Measurements from ENCODE around the gene CELF6. TPM values are rescaled to one million over a fixed set of nuclear protein-coding genes. Genes with fewer than 3 reads are reported as not detected.

Gene CELF6
- total and polyA plus RNA-seq, 2 experiments from 2014 or later, result 0.14 TPM; not detected in 1

DNA sequence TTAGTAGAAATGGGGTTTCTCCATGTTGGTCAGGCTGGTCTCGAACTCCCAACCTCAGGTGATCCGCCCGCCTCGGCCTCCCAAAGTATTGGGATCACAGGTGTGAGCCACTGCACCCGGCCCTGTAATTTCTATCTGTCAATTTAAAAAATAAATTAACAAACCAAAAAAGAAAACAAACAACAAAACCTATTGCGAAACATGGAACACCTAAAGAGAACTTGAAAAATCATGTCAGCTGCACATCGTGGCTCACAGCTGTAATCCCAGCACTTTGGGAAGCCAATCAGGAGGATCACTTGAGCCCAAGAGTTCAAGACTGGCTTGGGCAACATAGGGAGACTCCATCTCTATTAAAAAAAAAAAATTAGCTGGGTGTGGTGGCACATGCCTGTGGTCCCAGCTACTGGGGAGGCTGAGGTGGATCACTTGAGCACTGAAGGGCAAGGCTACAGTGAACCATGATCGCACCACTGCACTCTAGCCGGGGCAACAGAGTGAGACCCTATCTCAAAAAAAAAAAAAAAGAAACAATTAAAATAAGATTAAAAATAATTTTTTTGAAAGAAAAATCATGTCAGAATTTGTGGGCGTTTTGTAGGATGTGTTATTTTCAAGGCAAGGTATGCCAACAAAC lies 67.2 kb downstream of the CELF6 start:
- Mint-ChIP-seq H3K27me3 (ENCODE audit: insufficient read depth, low read depth, poor library complexity) (peaks cover 6% of the 10 kb centered on the region), H3K27ac (no peak overlapping the region), H3K9me3 (no peaks in the 10 kb centered on the region), H3K36me3 (ENCODE audit: low read depth) (peaks cover 73% of the 10 kb centered on the region), H3K4me3 (no peak overlapping the region), H3K4me1 (no peaks in the 10 kb centered on the region)
- no peak overlapping the region for H3K4me3 ChIP-seq
- H3K79me2 ChIP-seq (replicated peaks; ENCODE audit: insufficient read depth), result no peaks in the 10 kb centered on the region
- no peak for TF ChIP-seq CTCF (conservative IDR thresholded peaks at IDR 0.05; ENCODE audit: low read depth in 2 of 2)
- TF ChIP-seq, protein P1, sequence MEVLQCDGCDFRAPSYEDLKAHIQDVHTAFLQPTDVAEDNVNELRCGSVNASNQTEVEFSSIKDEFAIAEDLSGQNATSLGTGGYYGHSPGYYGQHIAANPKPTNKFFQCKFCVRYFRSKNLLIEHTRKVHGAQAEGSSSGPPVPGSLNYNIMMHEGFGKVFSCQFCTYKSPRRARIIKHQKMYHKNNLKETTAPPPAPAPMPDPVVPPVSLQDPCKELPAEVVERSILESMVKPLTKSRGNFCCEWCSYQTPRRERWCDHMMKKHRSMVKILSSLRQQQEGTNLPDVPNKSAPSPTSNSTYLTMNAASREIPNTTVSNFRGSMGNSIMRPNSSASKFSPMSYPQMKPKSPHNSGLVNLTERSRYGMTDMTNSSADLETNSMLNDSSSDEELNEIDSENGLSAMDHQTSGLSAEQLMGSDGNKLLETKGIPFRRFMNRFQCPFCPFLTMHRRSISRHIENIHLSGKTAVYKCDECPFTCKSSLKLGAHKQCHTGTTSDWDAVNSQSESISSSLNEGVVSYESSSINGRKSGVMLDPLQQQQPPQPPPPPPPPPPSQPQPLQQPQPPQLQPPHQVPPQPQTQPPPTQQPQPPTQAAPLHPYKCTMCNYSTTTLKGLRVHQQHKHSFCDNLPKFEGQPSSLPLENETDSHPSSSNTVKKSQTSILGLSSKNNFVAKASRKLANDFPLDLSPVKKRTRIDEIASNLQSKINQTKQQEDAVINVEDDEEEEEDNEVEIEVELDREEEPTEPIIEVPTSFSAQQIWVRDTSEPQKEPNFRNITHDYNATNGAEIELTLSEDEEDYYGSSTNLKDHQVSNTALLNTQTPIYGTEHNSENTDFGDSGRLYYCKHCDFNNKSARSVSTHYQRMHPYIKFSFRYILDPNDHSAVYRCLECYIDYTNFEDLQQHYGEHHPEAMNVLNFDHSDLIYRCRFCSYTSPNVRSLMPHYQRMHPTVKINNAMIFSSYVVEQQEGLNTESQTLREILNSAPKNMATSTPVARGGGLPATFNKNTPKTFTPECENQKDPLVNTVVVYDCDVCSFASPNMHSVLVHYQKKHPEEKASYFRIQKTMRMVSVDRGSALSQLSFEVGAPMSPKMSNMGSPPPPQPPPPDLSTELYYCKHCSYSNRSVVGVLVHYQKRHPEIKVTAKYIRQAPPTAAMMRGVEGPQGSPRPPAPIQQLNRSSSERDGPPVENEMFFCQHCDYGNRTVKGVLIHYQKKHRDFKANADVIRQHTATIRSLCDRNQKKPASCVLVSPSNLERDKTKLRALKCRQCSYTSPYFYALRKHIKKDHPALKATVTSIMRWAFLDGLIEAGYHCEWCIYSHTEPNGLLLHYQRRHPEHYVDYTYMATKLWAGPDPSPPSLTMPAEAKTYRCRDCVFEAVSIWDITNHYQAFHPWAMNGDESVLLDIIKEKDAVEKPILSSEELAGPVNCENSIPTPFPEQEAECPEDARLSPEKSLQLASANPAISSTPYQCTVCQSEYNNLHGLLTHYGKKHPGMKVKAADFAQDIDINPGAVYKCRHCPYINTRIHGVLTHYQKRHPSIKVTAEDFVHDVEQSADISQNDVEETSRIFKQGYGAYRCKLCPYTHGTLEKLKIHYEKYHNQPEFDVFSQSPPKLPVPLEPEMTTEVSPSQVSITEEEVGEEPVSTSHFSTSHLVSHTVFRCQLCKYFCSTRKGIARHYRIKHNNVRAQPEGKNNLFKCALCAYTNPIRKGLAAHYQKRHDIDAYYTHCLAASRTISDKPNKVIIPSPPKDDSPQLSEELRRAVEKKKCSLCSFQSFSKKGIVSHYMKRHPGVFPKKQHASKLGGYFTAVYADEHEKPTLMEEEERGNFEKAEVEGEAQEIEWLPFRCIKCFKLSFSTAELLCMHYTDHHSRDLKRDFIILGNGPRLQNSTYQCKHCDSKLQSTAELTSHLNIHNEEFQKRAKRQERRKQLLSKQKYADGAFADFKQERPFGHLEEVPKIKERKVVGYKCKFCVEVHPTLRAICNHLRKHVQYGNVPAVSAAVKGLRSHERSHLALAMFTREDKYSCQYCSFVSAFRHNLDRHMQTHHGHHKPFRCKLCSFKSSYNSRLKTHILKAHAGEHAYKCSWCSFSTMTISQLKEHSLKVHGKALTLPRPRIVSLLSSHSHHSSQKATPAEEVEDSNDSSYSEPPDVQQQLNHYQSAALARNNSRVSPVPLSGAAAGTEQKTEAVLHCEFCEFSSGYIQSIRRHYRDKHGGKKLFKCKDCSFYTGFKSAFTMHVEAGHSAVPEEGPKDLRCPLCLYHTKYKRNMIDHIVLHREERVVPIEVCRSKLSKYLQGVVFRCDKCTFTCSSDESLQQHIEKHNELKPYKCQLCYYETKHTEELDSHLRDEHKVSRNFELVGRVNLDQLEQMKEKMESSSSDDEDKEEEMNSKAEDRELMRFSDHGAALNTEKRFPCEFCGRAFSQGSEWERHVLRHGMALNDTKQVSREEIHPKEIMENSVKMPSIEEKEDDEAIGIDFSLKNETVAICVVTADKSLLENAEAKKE (CRISPR knock-in tag; IDR thresholded peaks at IDR 0.05), result no peak
- no peak for TF ChIP-seq NANOG (IDR thresholded peaks at IDR 0.05; ENCODE audit: borderline replicate concordance)
- TF ChIP-seq CREB1 (CRISPR knock-in tag; IDR thresholded peaks at IDR 0.05; ENCODE audit: low read depth), result no peak
- TF ChIP-seq POLR2AphosphoS5 (IDR thresholded peaks at IDR 0.05; ENCODE audit: low read depth), result no peak
- no peak for TF ChIP-seq EZH2 (IDR thresholded peaks at IDR 0.05; ENCODE audit: low read depth, unreplicated experiment)
- TF ChIP-seq JUNB (IDR thresholded peaks at IDR 0.05; ENCODE audit: unreplicated experiment), result no peak
- no peak for TF ChIP-seq STAT1 (IDR thresholded peaks at IDR 0.05; ENCODE audit: unreplicated experiment)
- TF ChIP-seq, protein P2, sequence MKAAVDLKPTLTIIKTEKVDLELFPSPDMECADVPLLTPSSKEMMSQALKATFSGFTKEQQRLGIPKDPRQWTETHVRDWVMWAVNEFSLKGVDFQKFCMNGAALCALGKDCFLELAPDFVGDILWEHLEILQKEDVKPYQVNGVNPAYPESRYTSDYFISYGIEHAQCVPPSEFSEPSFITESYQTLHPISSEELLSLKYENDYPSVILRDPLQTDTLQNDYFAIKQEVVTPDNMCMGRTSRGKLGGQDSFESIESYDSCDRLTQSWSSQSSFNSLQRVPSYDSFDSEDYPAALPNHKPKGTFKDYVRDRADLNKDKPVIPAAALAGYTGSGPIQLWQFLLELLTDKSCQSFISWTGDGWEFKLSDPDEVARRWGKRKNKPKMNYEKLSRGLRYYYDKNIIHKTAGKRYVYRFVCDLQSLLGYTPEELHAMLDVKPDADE (IDR thresholded peaks at IDR 0.05), result no peak
- TF ChIP-seq, protein P3, sequence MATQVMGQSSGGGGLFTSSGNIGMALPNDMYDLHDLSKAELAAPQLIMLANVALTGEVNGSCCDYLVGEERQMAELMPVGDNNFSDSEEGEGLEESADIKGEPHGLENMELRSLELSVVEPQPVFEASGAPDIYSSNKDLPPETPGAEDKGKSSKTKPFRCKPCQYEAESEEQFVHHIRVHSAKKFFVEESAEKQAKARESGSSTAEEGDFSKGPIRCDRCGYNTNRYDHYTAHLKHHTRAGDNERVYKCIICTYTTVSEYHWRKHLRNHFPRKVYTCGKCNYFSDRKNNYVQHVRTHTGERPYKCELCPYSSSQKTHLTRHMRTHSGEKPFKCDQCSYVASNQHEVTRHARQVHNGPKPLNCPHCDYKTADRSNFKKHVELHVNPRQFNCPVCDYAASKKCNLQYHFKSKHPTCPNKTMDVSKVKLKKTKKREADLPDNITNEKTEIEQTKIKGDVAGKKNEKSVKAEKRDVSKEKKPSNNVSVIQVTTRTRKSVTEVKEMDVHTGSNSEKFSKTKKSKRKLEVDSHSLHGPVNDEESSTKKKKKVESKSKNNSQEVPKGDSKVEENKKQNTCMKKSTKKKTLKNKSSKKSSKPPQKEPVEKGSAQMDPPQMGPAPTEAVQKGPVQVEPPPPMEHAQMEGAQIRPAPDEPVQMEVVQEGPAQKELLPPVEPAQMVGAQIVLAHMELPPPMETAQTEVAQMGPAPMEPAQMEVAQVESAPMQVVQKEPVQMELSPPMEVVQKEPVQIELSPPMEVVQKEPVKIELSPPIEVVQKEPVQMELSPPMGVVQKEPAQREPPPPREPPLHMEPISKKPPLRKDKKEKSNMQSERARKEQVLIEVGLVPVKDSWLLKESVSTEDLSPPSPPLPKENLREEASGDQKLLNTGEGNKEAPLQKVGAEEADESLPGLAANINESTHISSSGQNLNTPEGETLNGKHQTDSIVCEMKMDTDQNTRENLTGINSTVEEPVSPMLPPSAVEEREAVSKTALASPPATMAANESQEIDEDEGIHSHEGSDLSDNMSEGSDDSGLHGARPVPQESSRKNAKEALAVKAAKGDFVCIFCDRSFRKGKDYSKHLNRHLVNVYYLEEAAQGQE (IDR thresholded peaks at IDR 0.05; ENCODE audit: unreplicated experiment), result no peak
- no peak for TF ChIP-seq ZNF331 (CRISPR knock-in tag; IDR thresholded peaks at IDR 0.05; ENCODE audit: low read depth)
- no peak for TF ChIP-seq ZNF114 (CRISPR knock-in tag; IDR thresholded peaks at IDR 0.05)
- TF ChIP-seq EZH2phosphoT487 (IDR thresholded peaks at IDR 0.05; ENCODE audit: unreplicated experiment), result no peak
- ATAC-seq (no peak), DNase-seq (ENCODE audit: low spot score) (no peak)
- peaks cover 5% of the 10 kb centered on the region; the same call in 1 of the 2 replicates for H4K20me1 ChIP-seq (replicated peaks; ENCODE audit: insufficient read depth)
- no peak overlapping the region for H3K4me2 ChIP-seq
- H3K27ac ChIP-seq (ENCODE audit: low read depth), result no peak overlapping the region
- no peaks in the 10 kb centered on the region for H3K27me3 ChIP-seq (ENCODE audit: insufficient read depth)
- no peak overlapping the region for H2AFZ ChIP-seq
- no peaks in the 10 kb centered on the region for H3F3A ChIP-seq (replicated peaks; ENCODE audit: low read depth)
- no peaks in the 10 kb centered on the region for H3K9me2 ChIP-seq (ENCODE audit: insufficient read depth)
- H3K4me1 ChIP-seq (ENCODE audit: insufficient read depth), result no peaks in the 10 kb centered on the region
- H3K36me3 ChIP-seq (ENCODE audit: insufficient read depth), result peaks cover 69% of the 10 kb centered on the region
